SKM-1 treated with dmso at 0.1 percent for 144 hours (cell line): Measurements from ENCODE around the gene NPC2.
"Not testable (repeated sequence)": the region's sequence is repeated elsewhere in the genome, so short reads cannot be mapped to it uniquely, and the experiment has no call there.

Experiments used
- DNase-seq: peaks from one replicate; lab custom pipeline; 2025; ENCODE audit not compliant: unreplicated experiment; lab: John Stamatoyannopoulos, UW

Gene NPC2

DNA sequence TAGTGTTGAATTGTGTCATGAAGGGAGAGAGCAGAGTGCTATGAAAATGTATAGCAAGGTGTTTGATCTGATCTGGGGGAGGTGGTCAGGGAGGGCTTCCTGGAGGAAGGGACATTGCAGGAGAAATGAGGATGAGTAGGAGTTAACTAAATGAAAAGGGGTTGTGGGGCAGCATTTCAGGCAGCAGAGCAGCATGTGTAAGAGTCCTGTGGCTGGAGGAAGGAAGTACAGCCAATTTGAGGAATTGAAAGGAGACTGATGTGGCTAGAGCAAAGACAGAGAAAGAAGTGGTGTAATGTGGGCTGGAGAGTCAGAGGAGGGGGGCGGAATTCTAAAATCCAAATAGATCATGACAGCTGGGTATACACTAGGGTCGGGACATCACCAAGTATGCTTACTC, 20.5 kb downstream of the NPC2 start:
- no peak for DNase-seq

DNA sequence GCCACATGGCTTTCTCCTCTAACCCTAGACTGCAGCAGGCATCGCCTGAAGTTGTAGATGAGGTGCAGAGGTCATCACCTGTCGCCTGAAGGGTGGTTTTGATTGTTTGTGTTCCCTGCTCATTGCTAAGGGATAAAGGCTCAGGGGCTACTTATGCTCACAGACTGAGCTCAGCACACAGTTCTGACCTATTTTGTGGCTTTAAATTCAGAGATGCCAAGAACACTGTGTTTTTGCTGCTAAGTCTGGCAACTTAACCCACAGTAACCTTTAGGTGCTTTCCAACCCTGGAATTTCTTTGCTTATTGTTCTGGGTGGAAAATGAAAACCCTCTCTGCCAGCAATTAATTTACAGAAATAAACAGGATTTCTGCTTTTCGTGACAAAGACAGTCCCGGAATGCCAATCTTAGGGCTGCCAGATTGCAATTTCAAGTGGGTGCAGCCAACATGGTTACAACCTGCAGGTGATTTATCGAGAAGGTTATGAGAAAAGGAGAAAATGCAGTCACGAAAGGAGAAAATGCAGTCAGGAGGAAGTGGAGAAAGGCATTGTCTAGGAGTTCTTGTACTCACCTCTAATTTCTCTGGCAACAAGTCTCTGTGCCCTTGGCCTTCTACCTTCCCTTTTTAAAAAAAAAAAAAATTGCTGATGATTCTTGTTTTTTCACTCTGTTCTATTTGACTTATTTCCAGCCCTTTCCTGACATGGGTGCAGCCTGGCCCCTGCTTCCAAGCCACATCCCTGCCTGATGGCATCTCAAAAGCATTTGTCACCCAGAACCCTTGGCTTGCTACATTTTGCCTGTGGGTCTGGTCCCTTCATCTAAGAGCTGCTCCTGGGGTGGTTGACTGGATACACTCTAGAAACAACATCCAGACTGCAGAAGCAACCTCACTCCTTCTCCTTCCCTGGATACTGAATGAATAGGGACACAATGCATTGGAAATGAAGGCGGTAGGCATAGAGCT, 23.3 kb downstream of the NPC2 start:
- DNase-seq, result no peak

DNA sequence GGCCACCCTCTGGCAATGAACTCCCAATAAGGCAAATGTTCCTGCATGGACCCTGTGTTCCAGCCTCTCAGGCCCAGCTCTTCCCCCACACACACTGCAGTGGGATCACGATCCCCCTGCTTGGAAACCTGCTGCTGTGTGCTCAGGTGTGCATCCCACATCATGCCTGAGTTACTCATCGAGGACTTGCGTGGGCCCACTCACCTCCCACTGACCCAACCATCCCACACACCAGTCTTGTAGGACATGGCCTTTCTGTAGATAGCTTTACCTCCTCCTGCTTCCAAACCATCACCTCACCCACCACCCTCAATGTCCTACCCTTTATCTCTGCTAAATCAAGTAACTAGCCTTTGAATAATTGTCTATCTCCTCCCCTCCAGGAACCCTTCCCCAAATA, 24.6 kb downstream of the NPC2 start:
- no peak for DNase-seq

DNA sequence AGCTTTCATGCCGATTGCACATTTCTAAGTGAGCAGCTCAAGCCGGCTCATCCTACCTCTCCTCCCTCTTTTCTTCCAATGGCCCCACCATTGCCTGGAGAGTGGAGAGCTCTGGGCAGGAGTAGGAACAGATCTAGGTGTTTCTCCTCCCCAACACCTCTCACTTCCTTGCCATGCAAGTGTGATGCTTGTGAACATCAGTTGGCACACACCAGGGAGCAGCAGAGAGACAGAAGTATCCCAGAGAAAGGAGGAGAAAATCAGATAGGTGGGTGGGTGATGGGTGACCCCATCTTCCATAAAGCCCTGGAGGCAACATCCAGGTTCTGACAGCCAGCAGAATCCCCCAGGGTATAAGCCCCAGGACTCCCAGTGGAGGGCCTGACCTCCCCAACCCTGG, 27.8 kb downstream of the NPC2 start:
- no peak for DNase-seq

DNA sequence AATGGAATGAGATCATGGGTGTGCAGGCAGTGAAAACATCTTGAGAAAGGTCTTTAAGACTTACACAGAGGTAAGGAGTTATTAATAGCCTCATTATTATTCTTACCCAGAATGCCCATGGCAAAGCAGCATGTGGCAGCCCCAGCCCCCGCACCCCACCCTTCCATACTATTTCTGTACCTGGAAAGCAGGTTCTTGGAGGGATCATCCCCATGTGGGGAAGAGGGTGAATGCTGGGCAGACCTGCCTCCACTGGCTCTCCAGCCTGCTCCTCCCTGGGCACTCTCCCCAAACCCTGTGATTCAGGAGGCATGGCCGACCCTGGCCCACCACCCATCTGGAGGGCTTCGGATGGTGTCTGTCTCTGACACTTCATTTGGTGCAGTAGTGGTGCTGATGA, 28.3 kb downstream of the NPC2 start:
- no peak for DNase-seq

DNA sequence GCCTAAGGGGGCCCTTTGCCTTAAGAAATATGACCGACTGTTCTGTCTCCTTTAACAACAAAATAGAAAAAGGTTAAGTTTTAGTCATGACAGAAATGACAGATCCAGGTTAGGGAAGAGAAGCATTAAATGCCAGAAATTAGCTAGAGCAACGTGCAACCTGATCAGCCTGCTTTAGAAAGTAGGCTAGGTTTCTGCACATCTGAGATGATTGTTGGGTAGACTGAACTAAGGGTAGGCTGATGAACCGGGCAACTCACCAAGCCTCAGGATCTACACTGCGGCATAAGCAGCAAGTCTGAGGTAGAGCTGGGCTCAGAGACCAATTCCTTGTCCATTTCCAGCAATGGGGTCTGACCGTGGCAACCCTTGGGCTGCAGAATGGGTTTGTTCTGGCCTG, 29.4 kb downstream of the NPC2 start:
- no peak for DNase-seq

DNA sequence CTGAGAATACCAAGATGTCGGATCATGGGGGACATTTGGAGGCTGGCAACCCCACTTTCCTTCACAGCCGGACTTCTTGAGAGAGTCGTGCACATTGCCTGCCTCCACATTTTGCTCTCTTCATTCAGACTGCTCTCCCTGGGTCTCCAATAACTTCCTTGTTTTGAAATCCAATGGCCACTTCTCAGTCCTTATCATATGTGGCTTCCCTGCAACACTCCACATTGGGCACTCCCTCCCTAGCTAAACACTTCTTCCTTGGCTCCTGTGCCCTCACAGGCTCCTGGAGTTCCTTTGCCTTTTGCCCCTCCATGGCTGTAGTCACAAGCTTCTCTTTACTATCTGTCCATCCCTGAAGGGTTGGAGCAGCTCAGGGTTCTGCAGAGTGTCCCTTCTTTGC, 30.1 kb downstream of the NPC2 start:
- no peak for DNase-seq

DNA sequence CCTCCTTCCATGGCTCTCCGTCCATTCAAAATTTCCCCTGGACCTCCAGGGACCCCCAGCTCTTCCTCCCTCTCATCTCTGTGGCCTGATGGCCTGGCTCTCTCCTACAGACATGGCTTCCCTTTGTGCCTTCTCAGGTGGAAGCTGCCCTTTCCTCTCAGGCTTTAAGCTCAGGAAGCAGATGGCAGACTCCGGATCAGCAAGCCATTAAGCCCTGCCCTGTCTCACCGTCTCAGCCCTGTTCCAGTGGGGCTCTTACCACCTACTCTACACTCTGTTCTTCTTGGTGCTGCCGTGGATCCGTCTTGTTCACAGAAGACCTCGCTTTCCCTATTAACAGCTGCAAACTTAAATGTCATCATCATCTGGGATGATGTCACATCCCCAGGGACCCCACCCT, 33.1 kb downstream of the NPC2 start:
- DNase-seq, result no peak

DNA sequence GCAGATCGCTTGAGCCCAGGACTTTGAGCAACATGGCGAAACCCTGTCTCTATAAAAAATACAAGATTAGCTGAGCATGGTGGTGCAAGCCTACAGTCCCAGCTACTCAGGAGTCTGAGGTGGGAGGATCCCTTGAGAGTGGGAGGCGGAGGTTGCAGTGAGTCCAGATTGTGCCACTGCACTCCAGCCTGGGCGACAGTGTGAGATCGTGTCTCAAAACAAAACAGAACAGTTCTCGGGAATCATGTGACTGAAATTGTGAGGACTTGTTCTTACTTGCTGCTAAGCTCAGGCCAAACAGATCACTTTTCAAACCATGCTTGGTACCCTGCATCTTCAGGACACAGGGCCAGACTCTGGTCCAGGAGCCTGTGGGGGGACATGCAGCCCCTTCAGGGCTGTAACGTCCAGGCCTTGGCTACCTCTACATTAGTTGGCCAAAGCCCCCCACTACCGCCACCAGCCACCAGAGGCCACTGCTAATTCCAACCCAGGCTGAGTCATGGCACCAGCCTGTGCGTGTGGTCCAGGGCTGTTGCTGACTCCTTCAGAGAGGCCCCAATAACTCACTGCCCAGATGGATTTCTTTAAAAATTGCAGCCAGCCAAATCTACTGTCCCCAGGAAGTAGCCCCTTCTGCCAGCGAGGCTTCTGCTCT, 33.7 kb downstream of the NPC2 start:
- DNase-seq, result no peak

DNA sequence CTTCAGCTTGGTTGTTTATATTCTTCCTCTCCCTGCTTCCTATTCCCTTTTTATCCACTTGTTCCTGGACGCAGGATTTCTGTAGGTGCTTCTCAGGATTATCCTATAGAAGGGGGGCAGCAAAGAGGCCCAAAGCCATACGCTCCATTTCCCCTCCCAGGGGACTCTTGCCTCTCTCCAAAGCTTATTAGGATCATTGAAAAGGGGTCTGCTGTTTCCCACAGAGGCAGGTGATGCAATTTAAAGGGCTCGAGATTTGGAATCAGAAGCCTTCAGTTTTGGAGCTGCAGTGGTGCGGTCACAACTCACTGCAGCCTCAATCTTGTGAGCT, 35.6 kb downstream of the NPC2 start:
- no peak for DNase-seq

DNA sequence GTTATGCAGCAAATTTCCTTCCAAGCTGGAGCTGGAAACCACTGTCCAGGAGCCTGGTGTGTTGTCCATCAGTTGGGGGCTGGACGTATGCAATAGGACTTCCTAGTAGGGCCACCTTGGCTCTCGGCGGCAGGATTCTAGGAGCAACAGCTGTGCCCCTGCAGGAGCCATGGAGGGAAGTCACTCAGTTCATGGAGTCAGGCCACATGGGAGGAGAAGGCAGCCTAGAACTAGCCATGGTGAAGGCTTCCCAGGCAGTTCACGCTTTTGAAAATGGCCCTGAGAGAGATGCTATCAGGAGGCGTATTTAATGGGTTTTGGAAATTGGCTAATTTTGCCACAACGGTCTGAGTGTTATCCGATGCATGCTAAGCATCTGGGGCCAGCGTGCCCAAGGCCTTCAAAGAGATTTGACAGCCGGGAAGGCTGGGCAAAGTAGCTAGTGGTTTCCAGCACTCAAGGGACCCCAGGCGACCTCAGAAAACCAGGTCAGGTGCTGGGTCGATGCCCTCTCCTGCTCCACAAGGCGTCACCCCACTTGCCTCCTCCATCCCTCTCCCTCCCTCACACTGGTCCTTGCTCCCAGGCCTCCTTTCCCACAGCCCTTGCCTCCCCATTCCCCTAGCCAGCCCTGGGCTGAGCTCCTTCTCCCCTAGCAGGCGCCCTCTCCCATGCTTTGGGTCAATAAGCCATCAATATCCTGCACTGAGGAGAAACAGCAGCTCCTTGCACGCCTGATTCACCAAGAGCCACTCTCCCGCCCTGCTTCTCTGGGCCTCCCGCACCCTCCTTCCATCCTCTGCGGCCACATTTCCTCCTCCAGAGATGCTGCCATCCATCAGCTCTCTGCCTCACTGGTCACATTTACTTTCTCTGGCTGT, 36.2 kb downstream of the NPC2 start:
- DNase-seq, result no peak

DNA sequence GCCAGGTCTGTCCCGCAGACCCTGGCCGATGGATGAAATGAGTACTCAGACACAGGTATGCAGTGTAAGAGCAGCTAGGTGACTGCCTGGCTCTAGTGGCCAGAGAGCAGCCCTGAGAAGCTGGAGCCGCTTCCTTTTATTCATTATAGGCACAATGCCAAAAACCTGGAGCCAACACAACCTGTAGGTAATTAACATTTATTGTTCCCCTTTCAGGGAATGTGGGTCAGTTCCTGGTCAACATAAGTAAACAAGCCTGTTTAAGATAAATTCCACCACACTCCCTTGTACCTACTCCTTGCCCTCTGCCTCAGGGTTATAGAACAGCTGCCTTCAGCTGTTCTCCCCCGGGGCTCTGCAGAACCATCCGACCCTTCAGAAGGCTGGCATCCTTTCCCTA, 38.7 kb downstream of the NPC2 start:
- DNase-seq, result not testable (repeated sequence)

DNA sequence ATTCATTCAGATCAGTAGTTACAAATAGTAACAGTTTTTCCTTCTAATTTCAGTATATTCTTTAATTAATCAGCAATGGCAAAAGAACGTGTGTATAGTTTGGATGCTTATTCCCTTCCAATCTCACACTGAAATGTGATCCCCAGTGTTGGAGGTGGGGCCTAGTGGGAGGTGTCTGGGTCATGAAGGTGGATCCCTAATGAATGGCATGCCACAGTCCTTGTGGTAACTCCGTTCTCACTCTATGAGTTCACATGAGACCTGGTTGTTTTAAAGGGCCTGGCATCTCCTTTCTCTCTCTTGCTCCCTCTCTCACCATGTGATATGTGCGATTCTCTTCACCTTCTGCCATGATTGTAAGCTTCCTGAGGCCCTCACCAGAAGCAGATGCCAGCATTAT, 48.2 kb downstream of the NPC2 start:
- no peak for DNase-seq

DNA sequence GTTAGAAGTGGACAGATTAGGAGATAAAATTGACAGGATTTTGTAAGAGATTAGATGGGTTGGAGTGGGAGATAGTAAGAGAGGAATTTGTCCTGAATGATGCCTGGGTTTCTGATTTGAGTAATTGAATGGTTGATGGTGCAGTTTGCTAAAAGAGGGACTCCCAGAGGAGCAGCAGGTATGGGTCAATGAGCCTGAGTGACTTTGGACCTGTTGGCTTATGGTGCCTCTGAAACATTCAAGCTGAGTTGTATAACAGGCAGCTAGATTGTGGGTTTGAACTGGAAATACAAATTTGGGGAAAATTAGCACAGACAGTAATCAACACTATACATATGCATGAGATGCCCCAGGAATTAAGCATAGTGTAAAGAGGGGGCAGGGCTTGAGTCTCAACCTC, 50.3 kb downstream of the NPC2 start:
- DNase-seq, result no peak

DNA sequence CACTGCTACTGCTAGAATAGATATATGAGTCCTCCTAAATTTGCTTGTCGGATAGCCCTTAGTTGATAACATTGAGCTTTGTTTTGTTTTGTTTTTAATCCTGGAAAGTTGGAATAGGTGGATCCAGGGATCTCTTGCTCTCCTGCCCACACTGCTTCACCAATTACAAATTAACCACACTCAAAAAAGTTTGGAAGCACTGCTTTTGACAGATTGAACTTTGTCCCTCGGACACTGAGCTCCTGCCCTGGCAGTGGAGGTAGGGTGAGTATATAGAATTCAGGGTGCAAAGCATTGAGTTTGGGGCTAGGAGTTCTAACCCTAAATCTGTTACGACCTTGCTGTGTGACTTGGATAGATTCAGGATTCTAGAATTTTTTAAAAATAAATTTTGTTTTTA, 52.0 kb downstream of the NPC2 start:
- no peak for DNase-seq

DNA sequence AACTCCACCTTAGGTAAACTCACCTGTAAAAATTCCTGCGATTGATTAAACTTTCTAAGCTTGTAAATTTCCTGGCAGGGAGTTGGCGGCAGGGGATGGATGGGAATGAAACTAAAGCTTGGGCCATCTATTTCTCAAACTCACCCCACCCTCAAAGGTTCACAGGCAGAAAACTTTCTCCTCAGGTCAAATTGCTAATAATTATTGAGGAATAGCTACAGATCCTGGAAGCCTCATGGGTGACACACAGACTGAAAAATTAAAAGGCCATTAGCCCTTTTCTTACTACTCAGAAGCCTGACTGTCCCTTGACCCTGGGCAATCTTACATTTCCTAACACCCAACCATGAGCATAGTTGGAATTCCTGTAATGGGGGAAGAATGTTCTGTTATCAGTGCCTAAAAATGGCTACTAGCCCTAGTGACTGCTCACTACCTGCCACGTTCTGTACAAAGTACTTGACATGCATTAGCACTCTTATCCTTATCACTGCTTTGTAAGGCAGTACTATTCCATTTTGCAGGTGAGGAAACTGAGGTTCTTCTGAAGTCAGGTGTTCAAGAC, 54.7 kb downstream of the NPC2 start:
- no peak for DNase-seq

DNA sequence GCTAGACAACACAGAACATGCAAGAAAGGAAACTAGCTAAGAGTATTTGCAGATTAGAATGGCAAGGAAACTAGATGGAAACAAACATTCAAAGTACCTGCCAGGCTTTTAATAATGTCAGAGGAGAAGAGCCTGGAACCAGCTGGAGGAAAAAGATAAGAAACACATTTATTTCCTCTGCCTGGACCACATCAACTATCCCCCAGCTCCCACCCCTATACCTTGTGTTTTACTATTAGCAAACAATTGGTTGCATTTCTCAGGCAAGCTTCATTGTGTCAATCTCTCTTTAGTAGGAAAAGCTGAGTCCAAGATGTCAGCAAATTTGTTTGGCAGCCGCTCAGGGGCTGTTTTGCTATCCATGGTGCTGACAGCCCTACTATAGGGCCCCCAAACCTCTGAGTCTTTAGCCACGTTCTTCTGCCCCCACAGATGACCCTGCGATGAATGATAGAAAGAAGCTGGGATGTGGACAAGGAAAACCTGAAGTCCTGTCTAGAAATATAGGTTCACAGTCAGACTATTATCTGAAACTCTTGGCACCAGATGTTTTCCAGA, 55.5 kb downstream of the NPC2 start:
- DNase-seq, result no peak

DNA sequence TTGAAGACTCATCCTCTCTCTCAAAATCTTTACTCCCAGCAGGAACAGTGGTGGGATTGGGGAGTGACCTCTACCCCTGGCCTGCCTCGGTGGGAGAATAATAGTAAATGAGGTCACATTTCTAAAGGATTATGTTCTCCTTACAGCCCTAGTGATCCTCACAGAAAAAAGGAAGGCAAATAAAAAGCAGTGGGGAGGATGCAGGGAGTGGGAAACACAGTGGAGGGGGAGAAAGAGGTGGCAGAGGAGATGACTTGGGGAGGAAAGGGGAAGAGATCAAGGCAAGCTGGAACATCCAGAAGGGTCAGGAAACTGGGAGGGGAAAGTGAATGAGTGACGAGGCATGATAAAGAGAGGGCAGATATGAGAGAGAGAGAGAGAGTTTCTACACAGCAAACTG, 58.8 kb downstream of the NPC2 start:
- DNase-seq, result peak; percentile 26

DNA sequence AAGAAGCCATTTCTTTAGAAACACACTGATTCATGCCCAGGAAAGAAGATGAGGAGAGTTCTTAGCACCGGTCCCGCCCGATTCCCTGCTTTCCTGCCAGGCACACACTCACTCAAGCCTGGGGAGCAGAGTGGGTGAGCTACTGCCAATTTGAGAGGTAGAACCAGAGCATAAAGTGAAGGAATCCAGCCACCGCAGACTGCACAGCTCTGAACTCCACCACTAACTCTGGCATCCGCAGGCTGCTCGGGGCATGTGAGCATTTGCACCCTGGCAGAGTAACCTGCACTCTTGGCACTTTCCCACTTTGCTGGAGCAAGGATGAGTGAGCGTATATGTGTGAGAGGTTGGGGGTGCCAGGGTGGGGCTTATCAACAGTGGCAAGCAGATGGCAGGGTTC, 63.1 kb downstream of the NPC2 start:
- DNase-seq, result no peak
